ENCODE measurements around the gene G6PC1.
"Not testable (repeated sequence)": the region's sequence is repeated elsewhere in the genome, so short reads cannot be mapped to it uniquely, and the experiment has no call there.

G6PC1 gene

GRCh38 chr17:42900460-42901331 lies at the start of gene G6PC1:
G6PC1 (plus strand) TSS chr17:42900799; CDS start chr17:42900877, 78 bp downstream.
- no peak for DNase-seq

- DNase-seq = no peak
Observed at GRCh38 chr17:42850954-42851353, 49.6 kb upstream of the G6PC1 start, which contains the start of gene AOC3. AOC3 (plus strand) TSS chr17:42851199; CDS start chr17:42851344, 145 bp downstream.

- not testable (repeated sequence) for DNase-seq
Observed at GRCh38 chr17:42851371-42852240, 49.0 kb upstream of the G6PC1 start.

- DNase-seq = no peak
Observed at GRCh38 chr17:42852351-42852750, 48.2 kb upstream of the G6PC1 start.

- no peak for DNase-seq
Observed at GRCh38 chr17:42853004-42853403, 47.6 kb upstream of the G6PC1 start.

- no peak for DNase-seq
Observed at GRCh38 chr17:42853597-42853967, 47.0 kb upstream of the G6PC1 start.

- DNase-seq = no peak
Observed at GRCh38 chr17:42853968-42854790, 46.4 kb upstream of the G6PC1 start.

GRCh38 chr17:42855048-42855596 lies 45.5 kb upstream of the G6PC1 start:
- DNase-seq = no peak

- DNase-seq = not testable (repeated sequence)
Observed at GRCh38 chr17:42856093-42856492, 44.5 kb upstream of the G6PC1 start.

- DNase-seq = not testable (repeated sequence)
Observed at GRCh38 chr17:42856516-42856915, 44.1 kb upstream of the G6PC1 start.

GRCh38 chr17:42857389-42857788 lies 43.2 kb upstream of the G6PC1 start:
- no peak for DNase-seq

- DNase-seq = no peak
Observed at GRCh38 chr17:42865638-42866094, 34.9 kb upstream of the G6PC1 start.

GRCh38 chr17:42866216-42866615 lies 34.4 kb upstream of the G6PC1 start:
- no peak for DNase-seq

- DNase-seq = no peak
Observed at GRCh38 chr17:42866631-42867575, 33.7 kb upstream of the G6PC1 start.

GRCh38 chr17:42867694-42868261 lies 32.8 kb upstream of the G6PC1 start:
- not testable (repeated sequence) for DNase-seq

- no peak for DNase-seq
Observed at GRCh38 chr17:42868338-42868737, 32.3 kb upstream of the G6PC1 start.

- DNase-seq = no peak
Observed at GRCh38 chr17:42871647-42872046, 29.0 kb upstream of the G6PC1 start.

GRCh38 chr17:42872251-42872965 lies 28.2 kb upstream of the G6PC1 start:
- no peak for DNase-seq

GRCh38 chr17:42873315-42873714 lies 27.3 kb upstream of the G6PC1 start:
- DNase-seq = no peak

All from activated CD8-positive, alpha-beta memory T cell treated with anti-CD3 and anti-CD28 coated beads, Interleukin-2, amount 50 U/mL, for 48 hours (primary cell).